Placental epithelial cell (primary cell): ENCODE data around the gene ALG13. TPM values are rescaled to one million over a fixed set of nuclear protein-coding genes. Genes with fewer than 3 reads are reported as not detected.

Source experiments
- small RNA-seq: library from RNA; depleted of rRNA; stranded (forward); fragments of <200 nt; gene quantifications from one replicate; pipeline ENCODE3, GENCODE V24; 2012
- total RNA-seq: library from RNA; depleted of rRNA; stranded (reverse); fragments of >200 nt; gene quantifications from 2 replicates; pipeline ENCODE4 v1.2.3, GENCODE V29; 2012

The ALG13 gene
- 35.2 and 61.2 TPM in 2 replicates for total RNA-seq

DNA sequence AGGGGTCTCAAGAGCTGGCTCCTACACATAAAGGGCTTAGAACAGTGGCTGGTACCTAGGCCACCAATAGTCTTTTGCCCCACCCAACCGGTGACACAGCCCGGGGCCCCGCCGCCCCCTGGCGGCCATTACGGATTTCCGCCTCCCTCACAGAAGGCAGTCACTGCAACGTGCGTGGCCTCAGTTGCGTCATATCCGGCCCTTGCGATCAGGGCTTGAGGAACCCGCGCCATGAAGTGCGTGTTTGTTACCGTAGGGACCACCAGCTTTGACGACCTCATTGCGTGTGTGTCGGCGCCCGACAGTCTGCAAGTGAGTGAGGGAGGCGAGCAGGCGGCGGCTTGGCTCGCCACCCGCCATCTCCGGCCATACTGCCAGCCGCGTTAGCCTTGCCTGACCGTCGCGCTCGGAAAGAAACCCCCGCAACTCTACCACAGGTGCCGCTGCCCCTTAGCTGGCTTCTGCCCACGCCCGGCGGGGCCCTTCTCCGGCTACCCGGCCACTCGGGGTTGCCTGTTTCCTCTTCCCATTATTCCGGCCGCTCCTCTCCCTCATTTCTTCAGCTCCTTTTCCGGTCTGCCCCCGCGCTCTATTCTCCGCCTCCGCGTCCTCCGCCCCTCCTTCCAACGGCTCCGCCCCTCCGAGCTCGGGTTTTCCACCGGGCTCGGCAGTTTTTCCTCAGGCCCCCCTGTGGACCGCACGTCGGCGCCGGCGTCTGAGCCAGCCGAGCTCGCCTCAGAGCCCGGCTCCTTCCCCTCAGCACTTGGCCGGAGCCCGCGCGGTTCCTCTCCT, at the start of gene ALG13:
Gene ALG13, plus strand, starts transcription at position 183 of the 792 bp plus-strand sequence. Its CDS starts 49 bp downstream, at position 232.

Small RNA genes within 50 kb of the gene (small RNA-seq; reads per million reads assigned to genes)
- 0.37 reads per million, percentile 15 among the genes with 10 or more reads in this experiment for gene RNA5SP512

Other genes starting within 250 kb of the ALG13 start
- not detected in 2 replicates for gene SERTM2, start 169.5 kb upstream of the ALG13 start, total RNA-seq
- gene TRPC5OS, start 195.0 kb downstream of the ALG13 start, total RNA-seq: not detected in 2 replicates